HUES64 (cell line): ENCODE measurements around the gene PDGFRA. TPM values are rescaled to one million over a fixed set of nuclear protein-coding genes. Genes with fewer than 3 reads are reported as not detected.

ENCODE experiments used
- H3K27ac ChIP-seq: 2 replicates; pipeline ENCODE4 v1.7.0; 2013; ENCODE audit warnings: low read depth, low read length, inconsistent platforms
- H3K27me3 ChIP-seq: 2 replicates; pipeline ENCODE4 v1.6.1; 2013; ENCODE audit warnings: mild to moderate bottlenecking, low read length; ENCODE audit not compliant: insufficient read depth
- H3K36me3 ChIP-seq: 2 replicates; pipeline ENCODE4 v1.6.1; 2013; ENCODE audit warnings: mild to moderate bottlenecking, low read length; ENCODE audit not compliant: insufficient read depth
- H3K4me1 ChIP-seq: 2 replicates; pipeline ENCODE4 v1.6.1; 2013; ENCODE audit warnings: mild to moderate bottlenecking, low read length, moderate library complexity; ENCODE audit not compliant: insufficient read depth
- H3K4me3 ChIP-seq: 2 replicates; pipeline ENCODE4 v1.5.1; 2013; ENCODE audit warnings: mild to moderate bottlenecking, low read length, moderate library complexity
- H3K9ac ChIP-seq: 2 replicates; pipeline ENCODE4 v1.6.1; 2013; ENCODE audit warnings: mild to moderate bottlenecking, low read depth, low read length
- H3K9me3 ChIP-seq: 2 replicates; pipeline ENCODE4 v1.6.1; 2013; ENCODE audit warnings: low read depth, low read length; ENCODE audit not compliant: insufficient read depth
- WGBS: fragments of 150-250, 120-280 bp; methylation state at CpG from one replicate; pipeline ENCODE4 v1.1.7; 2013; ENCODE audit warnings: missing lambda C conversion rate; 5-methylcytosine and 5-hydroxymethylcytosine counted together
- polyA plus RNA-seq, 2 experiments: library from polyadenylated mRNA; stranded (reverse); fragments of 50-300 nt; gene quantifications; one replicate each; pipeline ENCODE4 v1.2.3, GENCODE V29; 2013

The PDGFRA gene
- polyA plus RNA-seq (2013, experiment 1 of 2): 5.2 TPM
- 3.4 TPM for polyA plus RNA-seq (2013, experiment 2 of 2)

GRCh38 chr4:54228961-54229501 is at the start of gene PDGFRA:
Gene PDGFRA, plus strand, starts transcription at chr4:54229293. Its CDS starts 29,476 bp downstream, at chr4:54258769.
- Histone ChIP-seq H3K9me3 (no peaks in the 10 kb centered on the region), H3K4me3 (peak within 1 kb of the TSS; percentile 78), H3K27me3 (peaks cover 97% of the 10 kb centered on the region), H3K36me3 (no peaks in the 10 kb centered on the region), H3K27ac (no peak within 1 kb of the TSS), H3K4me1 (peaks cover 28% of the 10 kb centered on the region), H3K9ac (no peak within 1 kb of the TSS)
- WGBS: under 1% methylated on average over 14 of the region's 15 CpGs

DNA sequence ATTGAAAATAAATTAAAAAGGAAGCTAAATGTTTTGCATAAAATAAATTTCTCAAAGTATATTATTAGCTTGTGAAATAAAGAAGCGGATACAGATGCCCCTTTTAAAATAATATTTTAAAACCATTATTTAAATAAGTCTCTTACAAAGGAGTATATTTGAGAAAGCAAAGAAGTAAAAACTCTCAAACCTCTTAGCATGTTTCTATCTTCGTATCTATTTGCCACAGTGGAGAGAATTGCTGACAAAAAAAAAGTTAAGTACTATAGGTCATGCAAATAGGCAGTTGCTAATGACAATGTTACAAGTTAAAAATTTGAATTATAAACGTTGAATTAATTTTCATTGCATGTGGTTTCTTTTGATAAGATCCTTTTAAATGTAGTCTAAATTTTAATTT is 44.5 kb upstream of the PDGFRA start:
- no peaks in the 10 kb centered on the region for H3K4me1 ChIP-seq
- WGBS: 78% methylated on average over 1 of the region's 3 CpGs
- H3K27ac ChIP-seq: no peak overlapping the region
- H3K4me3 ChIP-seq: no peak overlapping the region
- H3K9me3 ChIP-seq: no peaks in the 10 kb centered on the region
- no peak overlapping the region for H3K9ac ChIP-seq
- no peaks in the 10 kb centered on the region for H3K36me3 ChIP-seq
- no peaks in the 10 kb centered on the region for H3K27me3 ChIP-seq

GRCh38 chr4:54185044-54185780 is 43.9 kb upstream of the PDGFRA start:
- no peaks in the 10 kb centered on the region for H3K4me1 ChIP-seq
- H3K9ac ChIP-seq: no peak overlapping the region
- H3K27me3 ChIP-seq: no peaks in the 10 kb centered on the region
- no peaks in the 10 kb centered on the region for H3K36me3 ChIP-seq
- no peak overlapping the region for H3K27ac ChIP-seq
- 79% methylated on average over 5 of the region's 5 CpGs for WGBS
- H3K4me3 ChIP-seq: no peak overlapping the region
- H3K9me3 ChIP-seq: no peaks in the 10 kb centered on the region

DNA sequence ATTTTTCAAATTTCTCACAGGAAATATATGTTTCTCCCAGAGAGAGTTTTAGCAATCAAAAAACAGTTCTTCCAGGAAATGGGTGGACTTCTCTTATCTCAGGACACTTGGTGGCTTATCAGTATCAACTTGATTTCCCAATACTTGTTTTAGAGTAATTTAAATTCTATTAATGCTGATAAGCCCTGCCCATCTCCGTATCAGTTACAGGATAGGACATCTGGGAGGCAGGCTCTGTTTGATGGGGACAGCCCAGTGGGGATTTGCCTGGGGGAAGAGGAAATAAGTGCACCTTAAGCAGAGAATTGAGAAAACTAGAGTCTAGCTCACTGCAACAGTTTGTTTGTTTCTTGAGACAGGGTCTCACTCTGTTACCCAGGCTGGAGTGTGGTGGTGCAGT is 43.2 kb upstream of the PDGFRA start:
- no peak overlapping the region for H3K4me3 ChIP-seq
- H3K27me3 ChIP-seq: no peaks in the 10 kb centered on the region
- no peak overlapping the region for H3K27ac ChIP-seq
- no peaks in the 10 kb centered on the region for H3K36me3 ChIP-seq
- 86% methylated on average over 1 of the region's 1 CpG for WGBS
- H3K9ac ChIP-seq: no peak overlapping the region
- no peaks in the 10 kb centered on the region for H3K4me1 ChIP-seq
- no peaks in the 10 kb centered on the region for H3K9me3 ChIP-seq

- 98% methylated on average over 4 of the region's 6 CpGs for WGBS
Measured at GRCh38 chr4:54186371-54186770, 42.7 kb upstream of the PDGFRA start.

DNA sequence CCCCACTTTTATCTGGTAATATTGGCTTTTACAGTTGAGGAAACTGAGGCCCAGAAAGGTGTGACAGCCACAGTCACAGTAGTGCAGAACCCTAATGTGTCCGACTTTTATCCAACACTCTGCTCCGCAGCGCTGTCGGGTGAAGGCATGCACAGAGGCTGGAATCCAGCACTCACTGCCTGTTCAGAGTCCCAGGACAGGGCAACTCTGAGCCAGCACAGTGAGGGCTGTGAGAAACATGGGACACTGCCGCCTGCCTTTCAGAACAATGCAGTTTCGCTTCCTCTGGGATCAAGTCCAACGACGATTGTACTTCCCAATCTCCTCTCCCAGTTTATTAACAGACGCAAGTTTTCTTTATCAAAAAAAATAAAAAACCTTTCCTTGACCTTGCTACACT is 41.9 kb upstream of the PDGFRA start:
- Histone ChIP-seq H3K4me3 (no peak overlapping the region), H3K36me3 (no peaks in the 10 kb centered on the region), H3K27me3 (no peaks in the 10 kb centered on the region), H3K9me3 (no peaks in the 10 kb centered on the region), H3K9ac (no peak overlapping the region), H3K4me1 (no peaks in the 10 kb centered on the region), H3K27ac (no peak overlapping the region)
- 96% methylated on average over 9 of the region's 9 CpGs for WGBS

More at GRCh38 chr4:54186371-54186770, 42.7 kb upstream of the PDGFRA start:
- no peak overlapping the region for H3K4me3 ChIP-seq
- H3K9ac ChIP-seq: no peak overlapping the region
- no peak overlapping the region for H3K27ac ChIP-seq
- no peaks in the 10 kb centered on the region for H3K9me3 ChIP-seq
- no peaks in the 10 kb centered on the region for H3K36me3 ChIP-seq
- no peaks in the 10 kb centered on the region for H3K4me1 ChIP-seq
- H3K27me3 ChIP-seq: no peaks in the 10 kb centered on the region

GRCh38 chr4:54189140-54189539 is 40.0 kb upstream of the PDGFRA start:
- Histone ChIP-seq H3K36me3 (no peaks in the 10 kb centered on the region), H3K4me1 (no peaks in the 10 kb centered on the region), H3K4me3 (no peak overlapping the region), H3K27me3 (no peaks in the 10 kb centered on the region), H3K27ac (no peak overlapping the region), H3K9ac (no peak overlapping the region), H3K9me3 (peaks cover 6% of the 10 kb centered on the region; the same call in 1 of the 2 replicates)
- WGBS: 82% methylated on average over 1 of the region's 2 CpGs

GRCh38 chr4:54192811-54193210 is 36.3 kb upstream of the PDGFRA start:
- no peak overlapping the region for H3K4me3 ChIP-seq
- no peaks in the 10 kb centered on the region for H3K36me3 ChIP-seq
- peaks cover 6% of the 10 kb centered on the region; the same call in 1 of the 2 replicates for H3K9me3 ChIP-seq
- H3K27me3 ChIP-seq: no peaks in the 10 kb centered on the region
- peaks cover 8% of the 10 kb centered on the region; the same call in 1 of the 2 replicates for H3K4me1 ChIP-seq
- no peak overlapping the region for H3K9ac ChIP-seq
- 92% methylated on average over 16 of the region's 16 CpGs for WGBS
- H3K27ac ChIP-seq: no peak overlapping the region

DNA sequence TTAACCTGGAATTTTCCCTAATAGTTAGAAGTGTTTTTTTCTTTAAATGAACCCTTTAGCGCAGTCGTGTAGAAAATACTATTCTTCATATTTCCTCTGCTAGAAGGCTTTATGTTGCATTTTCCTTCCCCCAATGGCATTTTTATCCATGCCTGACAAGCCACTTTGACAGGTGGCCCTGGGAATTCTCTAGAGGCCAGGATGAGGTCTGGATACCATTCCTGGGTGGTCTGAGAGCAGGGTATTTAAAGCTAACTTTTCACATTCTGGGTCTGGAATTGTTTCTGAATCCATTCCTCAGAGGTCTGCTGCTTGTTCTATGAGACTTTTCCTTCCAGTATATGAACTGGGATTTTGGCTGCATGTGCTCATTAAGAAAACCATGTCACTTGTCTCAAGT is 31.2 kb upstream of the PDGFRA start:
- no peaks in the 10 kb centered on the region for H3K27me3 ChIP-seq
- H3K9ac ChIP-seq: no peak overlapping the region
- no peak overlapping the region for H3K27ac ChIP-seq
- no peak overlapping the region for H3K4me3 ChIP-seq
- H3K9me3 ChIP-seq: 0 out of 2 replicates have a peak, but pooled peaks cover 5% of the 10 kb centered on the region
- peaks cover 10% of the 10 kb centered on the region; the same call in 1 of the 2 replicates for H3K4me1 ChIP-seq
- no peaks in the 10 kb centered on the region for H3K36me3 ChIP-seq
- WGBS: 92% methylated on average over 2 of the region's 2 CpGs

DNA sequence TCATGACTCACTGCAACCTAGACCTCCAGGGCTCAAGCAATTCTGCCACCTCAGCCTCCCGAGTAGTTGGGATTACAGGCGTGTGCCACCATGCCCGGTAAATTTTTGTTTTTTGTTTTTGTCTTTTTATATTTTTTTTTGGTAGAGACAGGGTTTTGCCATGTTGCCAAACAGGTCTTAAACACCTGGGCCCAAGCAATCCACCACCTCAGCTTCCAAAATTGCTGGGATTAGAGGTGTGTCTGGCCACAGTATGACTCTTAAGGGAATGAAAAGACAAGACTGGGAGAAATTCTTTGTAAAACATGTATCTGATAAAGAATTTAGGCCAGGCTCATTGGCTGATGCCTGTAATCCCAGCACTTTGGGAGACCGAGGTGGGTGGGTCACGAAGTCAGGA is 29.2 kb upstream of the PDGFRA start:
- Histone ChIP-seq H3K27ac (no peak overlapping the region), H3K36me3 (no peaks in the 10 kb centered on the region), H3K9me3 (0 out of 2 replicates have a peak, but pooled peaks cover 5% of the 10 kb centered on the region), H3K9ac (no peak overlapping the region), H3K27me3 (no peaks in the 10 kb centered on the region), H3K4me1 (peaks cover 10% of the 10 kb centered on the region; the same call in 1 of the 2 replicates), H3K4me3 (no peak overlapping the region)
- 97% methylated on average over 5 of the region's 5 CpGs for WGBS

- WGBS: 98% methylated on average over 2 of the region's 2 CpGs
- Histone ChIP-seq H3K27ac (no peak overlapping the region), H3K9me3 (no peaks in the 10 kb centered on the region), H3K9ac (no peak overlapping the region), H3K4me1 (no peaks in the 10 kb centered on the region), H3K36me3 (no peaks in the 10 kb centered on the region), H3K27me3 (no peaks in the 10 kb centered on the region), H3K4me3 (no peak overlapping the region)
Measured at GRCh38 chr4:54209617-54210016, 19.5 kb upstream of the PDGFRA start.
